GM18519 (cell line): ENCODE results near the gene PTPRG.
"Not testable (repeated sequence)": the region's sequence is repeated elsewhere in the genome, so short reads cannot be mapped to it uniquely, and the experiment has no call there.

Experiments
- ATAC-seq: cut with Tn5 transposase; IDR thresholded peaks from one replicate; pipeline ENCODE4 v1.9.1; 2021; ENCODE audit warnings: mild to moderate bottlenecking, moderate library complexity; ENCODE audit not compliant: unreplicated experiment, low FRiP score

Gene PTPRG

DNA sequence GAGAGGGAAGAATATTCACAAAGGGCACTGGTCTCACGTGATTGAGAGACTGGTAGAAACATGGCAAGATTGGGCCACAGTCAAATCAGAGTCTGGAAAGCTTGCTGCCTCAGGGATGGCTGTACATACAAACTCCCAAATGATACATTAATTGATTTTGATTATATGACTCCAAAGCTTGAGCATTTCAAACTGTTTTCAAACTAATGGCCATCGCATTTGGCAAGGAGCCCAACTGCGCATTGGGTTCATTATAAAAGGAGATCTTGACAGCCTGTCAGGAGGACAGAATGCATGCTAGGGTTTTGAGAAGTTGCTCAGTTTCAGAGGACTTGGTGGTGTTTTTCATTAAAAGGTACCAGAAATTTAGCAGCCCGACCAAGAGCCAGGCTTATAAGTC is 117.7 kb downstream of the PTPRG start:
- ATAC-seq, result no peak

DNA sequence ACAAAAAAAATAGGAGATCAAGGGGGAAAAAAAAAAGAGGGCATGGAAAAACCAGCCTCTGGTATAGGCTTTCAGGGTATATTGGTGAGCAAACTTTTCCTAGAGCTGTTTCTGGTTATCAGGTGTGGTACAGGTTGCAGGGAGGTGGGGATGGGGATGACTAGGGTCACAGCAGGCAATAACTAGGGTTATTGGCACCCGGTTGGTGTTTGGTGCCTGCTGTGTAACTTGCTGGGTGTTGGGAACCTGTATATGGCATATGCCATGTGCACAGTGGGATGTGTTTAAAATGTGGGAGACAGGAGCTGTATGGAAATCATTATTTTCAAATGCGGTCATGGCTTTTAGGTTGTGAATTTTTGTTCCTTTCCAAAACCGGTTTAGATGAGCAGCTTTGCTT is 119.2 kb downstream of the PTPRG start:
- ATAC-seq, result no peak

DNA sequence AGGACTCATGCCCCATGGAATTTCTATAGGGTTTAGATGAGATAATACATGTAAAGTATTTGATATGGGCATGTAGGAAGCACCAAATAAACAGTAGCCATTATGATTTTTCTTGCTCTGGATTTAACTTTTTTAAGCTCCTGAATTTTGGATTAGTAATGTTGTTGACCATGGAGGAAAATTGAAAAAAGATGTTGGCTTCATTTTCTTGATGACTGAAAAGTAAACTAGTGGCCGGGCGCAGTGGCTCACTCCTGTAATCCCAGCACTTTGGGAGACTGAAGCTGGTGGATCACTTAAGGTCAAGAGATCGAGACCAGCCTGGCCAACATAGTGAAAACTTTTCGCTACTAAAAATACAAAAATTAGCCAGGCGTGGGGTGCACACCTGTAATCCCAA is 120.3 kb downstream of the PTPRG start:
- ATAC-seq, result no peak

DNA sequence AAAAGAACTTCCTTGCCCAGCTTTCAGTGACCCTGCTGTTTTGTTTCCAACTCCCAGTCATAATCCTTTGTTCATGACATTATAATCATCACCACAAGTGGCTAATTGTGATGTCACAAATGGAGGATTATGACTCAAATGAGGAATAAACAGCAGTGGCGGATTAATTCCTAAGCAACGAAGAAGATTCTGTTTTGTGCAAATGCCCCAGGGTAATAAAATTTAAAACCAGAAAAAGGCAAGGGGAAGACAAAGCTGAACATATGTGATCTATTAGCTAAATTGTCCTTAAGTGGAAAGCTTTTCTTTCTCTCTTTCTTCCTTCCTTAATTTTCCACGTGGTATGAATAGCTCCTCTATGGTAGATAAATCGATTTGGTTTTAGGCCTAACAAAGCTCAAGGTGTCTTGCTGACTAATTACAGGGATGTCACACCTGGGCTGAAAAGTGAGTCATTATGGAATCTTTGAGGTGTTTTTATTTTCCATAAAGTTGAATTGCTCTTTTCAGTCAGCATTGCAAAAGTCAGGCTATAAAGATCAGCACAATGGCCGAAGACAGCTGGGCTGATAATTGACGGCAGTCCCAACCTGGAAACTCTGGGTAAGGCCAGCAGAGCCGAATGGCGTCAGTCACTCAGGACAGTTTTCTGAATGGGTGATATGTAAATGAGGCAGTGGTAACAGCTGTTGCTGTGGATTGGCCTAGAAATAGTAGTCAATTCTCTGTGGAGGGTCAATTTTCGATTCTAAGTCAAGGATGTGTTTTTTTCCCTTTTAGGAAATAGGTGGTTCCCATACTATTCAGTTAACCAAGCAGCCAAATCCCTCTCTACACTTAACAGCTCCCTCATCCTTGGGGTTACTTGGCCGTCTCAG is 121.5 kb downstream of the PTPRG start:
- no peak for ATAC-seq

DNA sequence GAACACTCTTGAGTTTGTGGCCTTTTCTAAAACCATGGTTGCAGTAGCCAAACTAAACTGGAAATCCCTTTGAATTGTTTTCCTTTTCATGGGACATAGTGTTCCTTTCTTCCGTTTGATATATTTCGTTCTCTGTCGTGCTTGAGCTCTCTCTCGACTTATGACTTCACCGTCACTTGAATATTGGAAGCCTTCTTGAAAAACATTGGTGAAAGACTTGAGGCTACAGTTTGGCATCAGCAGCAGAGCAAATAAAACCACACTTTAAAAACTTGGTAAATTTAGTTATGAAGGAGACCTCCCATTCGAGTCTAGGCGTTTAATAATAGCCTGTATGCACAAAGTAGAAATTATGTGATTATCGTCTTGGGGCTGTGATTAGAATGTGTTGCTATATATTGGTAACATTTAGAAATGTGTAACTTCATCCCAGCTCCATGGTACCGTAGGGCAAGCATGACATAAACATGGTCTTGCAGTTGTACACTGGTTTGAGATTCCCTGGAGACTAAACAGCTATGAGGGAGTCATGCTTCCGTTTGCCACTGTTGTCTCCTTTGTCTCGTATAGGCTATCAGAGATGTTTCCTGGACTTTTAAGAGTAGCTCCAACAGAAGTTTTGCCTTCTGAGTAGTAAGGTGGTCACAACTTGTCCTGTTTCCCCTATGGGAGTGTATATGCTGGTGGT is 122.3 kb downstream of the PTPRG start:
- ATAC-seq, result no peak

DNA sequence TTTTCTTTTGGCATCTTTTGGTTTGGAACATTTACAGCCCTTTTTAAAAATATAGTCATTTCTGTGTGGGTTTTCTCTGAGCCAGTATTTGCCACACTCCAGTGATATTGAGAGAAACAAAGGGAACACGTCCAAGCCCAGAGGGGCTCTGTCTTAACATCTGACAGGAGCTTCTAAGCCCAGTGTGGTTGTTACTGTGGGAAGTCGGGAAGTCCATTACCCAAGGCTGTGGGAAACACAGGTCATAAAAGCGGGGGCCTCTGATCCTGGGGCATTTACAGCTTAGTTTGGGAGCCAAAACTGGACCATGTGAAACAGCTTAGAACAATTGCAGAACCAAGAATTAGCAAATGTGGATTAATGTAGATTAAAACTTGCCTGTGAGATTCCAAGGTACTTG is 123.0 kb downstream of the PTPRG start:
- no peak for ATAC-seq

DNA sequence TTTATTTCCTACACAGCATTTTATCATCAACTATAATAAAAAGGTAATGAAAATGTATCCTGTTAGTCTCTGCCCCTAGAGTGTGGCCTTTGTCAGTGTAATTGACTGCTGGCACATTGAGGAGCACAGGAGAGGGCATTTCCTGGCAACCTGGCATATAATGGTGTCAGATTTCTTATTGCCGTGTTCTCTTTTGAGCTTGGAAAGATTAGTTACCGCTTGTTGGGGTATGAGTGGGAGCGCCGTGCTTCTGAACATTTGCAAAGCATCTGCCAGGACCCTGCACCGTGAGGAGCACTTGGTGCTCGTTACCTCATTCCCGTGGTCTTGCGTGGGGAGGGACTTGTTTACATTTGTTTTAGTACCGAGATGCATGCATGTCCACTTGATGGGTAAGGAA is 124.4 kb downstream of the PTPRG start:
- no peak for ATAC-seq

DNA sequence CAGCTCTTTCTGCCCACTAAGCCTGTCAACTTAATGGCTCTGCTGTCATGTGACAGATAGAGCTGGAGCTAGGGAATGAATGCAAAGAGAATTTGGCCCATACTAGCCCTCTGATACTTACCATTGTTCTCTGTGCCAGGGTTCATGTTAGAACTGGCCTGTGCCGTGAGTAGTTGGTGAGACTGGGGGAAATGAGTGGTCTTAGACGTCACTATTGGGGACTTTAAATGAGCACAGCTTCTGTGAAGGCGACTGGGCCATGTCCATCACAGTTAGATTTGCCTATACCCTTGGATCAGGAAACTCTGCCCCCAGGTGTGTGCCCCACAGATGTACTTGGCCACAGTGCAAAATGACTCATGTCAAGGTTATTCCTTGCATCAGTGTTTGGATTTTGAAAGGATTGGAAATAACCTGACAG is 124.9 kb downstream of the PTPRG start:
- no peak for ATAC-seq

DNA sequence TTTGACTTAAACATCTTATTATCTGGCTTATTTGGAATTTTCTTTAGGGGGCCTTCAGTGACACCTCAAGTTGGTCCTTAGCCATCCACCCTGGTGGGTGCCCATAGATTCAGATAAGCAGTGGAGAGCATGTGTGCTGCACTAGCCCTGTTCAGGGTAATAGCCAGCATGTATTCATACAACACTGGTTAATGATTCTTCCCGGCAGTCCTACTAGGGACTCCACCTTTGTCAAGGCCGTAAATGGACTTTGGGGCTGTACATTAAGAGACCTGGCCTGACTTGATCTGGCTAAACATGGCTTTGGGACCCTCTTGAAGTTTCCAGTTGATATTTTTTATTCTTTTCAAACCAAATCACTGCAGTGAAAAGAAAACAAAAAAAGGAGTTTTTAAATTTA is 125.8 kb downstream of the PTPRG start:
- ATAC-seq, result no peak

DNA sequence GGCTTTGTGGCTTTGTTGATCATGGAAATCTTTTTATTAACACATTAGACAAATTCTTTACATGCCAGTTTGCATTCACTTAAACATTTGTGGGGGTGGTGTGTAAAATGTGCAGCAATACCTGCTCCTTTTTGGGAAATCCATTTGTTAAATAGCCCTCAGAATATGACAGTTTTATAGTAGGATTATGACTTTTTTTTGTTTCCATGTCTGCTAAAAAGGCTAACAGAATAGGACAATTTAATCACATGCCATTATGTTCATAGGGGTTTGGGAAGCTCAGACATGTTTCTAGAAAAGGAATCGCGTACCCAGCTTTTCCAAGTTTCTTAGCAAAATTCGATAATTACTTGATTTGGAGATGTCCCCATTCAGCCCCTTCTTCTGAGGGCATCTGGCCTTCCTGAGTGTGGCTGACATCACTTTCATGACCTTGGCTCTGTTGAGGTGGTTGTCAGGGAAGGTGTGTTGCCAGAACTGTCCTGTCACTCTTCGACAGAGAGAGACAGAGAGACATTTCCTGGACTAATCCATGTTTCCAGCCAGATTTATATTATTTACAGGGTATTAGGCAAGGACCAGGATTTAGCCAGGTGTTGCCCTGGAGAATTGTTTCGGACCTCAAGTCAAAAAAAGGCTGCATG is 126.4 kb downstream of the PTPRG start:
- ATAC-seq, result no peak

DNA sequence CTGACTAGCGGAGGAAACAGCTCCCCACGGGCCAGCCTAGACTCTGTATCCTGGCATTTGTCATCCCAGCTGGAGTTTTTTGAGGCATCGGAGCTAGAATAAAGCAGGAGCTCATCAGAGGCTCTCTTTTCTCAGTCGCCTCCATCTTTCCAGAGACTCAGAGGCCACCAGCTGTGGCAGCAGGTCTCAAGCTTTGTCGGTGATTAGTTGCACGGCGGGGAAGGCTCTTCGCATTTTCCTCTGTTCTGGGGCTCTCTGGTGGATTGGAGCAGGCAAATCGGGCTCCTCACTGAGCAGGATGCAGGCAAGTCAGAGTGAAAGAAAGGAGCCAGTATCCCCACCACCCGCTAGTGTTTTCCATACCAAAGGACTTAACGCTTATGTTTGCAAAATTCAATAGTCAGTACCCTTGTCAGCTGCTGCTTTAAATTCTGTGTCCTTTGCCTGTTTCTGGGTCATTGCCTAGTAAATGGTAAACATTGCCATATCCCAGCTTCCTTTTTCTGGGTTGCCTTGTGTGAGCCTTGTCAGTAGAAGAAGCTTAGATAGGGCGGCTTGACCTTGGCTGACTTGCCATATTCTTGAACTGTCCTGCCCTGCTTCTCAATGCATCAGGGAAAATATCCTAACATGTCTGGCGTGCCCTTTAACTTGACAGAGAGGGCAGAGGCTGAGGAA is 127.1 kb downstream of the PTPRG start:
- no peak for ATAC-seq

DNA sequence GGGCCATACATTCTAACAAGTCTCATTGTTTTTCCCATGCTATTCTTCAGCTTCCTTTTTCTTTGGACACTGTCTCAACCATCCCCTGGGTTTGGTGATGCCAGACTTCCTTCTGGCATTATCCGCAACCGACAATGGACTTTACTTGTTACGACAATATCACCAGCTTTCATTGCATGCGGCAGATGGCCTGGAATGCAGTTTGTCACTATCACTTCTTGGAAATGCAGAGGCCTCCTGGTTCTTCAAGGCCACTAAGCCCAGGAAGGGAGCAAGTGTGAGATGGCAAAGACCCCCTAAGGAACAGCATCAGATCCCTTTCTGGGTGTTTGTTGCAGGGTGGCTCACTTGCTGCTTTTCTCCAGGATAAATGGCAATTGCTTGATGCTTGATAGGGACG is 128.6 kb downstream of the PTPRG start:
- ATAC-seq, result no peak

DNA sequence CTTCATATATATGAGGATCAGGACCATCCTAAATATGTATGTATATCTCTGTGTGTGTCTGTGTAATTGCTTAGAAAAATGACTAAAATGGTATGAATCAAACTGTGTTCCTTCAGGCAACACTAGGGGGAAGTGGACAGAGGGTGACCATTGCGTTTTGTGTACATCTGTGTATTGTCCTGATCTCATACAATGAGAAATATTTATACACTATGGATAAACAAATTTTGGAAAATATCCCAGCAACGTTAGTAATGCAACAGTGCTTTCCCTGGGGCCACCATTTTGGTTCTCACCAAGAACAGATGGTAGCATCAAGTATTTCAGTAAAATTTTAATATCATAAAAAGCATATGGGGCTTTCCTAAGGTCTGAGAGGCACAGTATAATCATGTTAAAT is 130.1 kb downstream of the PTPRG start:
- no peak for ATAC-seq

DNA sequence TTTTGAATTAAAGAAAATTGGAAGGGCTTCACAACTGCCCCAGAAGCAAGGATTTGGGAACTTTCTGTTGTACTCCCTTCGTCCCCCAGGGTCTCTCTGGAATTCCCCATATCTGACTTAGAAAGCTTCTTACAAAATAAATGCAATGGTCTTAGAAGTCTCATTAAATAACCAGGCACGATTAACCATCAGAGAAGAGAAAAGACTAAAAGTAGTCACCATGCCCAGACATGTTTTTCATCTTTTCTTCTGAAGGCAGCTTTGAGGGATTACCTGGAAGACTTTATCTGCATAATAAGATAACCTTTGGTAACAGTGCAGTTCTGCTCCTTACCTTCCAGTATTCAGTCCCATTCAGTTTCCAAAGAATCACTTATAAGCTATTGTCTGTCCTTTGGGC is 135.9 kb downstream of the PTPRG start:
- no peak for ATAC-seq

DNA sequence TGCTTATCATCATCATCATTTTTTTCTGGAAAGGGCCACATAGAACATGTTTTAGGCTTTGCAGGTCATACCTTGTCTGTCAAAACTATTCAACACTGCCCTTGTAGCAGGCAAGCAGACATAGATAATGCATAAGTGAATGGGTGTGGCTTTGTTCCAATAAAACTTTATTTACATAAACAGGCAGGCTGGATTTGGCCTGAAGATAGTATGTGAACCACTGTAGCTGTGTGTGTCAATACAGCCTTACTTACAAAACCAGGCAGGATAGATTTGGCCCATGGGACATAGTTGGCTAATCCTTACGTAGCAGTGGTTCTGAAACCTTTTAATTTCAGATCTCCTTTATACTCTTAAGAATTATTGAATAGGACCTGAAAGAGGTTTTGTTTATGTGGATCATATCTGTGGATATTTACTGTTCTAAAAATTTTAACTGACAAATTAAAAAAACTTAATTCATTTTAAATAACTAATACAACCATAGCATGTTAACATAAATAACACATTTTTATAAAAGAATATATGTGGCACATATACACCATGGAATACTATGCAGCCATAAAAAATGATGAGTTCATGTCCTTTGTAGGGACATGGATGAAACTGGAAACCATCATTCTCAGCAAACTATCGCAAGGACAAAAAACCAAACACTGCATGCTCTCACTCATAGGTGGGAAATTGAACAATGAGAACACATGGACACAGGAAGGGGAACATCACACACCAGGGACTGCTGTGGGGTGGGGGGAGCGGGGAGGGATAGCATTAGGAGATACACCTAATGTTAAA is 137.1 kb downstream of the PTPRG start:
- not testable (repeated sequence) for ATAC-seq

DNA sequence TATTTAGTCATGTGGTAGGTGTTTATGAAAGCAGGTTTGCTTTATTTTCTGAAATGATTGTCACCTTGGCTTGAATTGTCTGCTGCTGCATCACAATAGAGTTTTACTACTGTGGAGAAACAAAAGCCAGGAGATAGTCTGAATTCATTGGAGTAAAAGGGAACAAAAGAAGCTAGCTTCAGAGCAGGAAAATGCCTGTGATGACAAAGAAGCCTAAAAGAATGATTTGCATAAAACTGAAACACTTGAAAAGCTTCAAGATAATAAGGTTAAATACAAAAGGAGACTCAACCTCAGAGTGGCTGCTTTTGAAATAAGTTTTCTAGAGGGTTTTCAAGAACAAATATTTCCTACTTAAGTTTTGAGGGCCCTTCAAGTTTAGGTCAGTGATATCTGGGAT is 138.3 kb downstream of the PTPRG start:
- no peak for ATAC-seq

DNA sequence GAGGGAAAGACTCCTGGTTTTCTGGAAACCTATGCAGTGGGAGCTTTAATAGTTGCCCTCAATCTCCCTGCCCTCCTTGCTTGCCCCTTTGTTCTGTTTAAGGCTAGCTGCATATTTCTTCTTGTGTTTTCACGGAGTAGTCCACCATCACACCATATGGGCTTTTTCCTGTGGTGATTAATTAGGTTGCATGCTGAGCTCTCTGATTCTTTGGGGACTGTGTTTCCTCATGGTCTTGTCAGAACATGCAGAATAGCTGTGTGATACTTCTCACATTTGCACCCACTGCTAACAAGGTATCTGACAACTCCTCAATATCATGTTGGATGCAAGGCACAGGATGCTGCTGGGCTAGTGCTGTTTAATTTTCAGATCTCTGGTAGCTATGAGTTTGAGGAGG is 139.6 kb downstream of the PTPRG start:
- ATAC-seq, result no peak

DNA sequence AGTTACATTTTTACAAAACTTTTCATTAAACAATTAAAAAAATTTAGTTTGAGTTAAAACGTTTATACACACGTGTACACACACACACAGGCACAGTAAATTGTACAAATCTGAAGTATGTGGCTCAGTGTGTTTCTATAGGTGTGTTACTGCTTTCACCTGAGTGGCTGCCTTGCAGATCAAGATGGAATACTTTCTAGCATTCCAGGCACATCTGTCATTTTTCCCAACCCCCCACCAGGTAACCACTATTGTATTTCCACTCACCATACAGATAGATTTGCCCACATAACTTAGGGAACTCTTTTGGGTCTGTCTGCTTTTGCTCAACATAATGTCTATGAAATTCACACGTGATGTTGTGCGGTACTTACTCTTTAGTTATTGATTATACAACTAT is 141.1 kb downstream of the PTPRG start:
- ATAC-seq, result no peak

DNA sequence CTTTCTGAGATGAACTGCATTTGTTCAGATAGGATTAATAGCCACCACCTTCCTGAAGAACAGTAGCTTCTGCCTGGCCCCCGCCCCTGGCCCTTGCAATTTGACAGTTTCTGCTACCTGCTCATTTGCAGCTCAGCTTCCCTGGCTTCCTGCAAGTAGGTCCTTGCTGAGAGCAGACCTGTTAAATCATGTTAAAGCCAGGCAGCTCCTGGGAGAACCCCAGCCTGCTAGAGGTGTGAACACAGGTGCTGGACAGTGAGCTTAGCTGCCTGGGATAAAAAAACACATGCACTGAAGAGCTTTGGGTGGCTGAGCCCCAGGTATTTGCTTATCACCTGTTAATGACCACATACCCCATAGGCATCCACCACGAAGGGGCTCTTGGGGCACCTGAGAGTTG is 143.4 kb downstream of the PTPRG start:
- ATAC-seq, result no peak

DNA sequence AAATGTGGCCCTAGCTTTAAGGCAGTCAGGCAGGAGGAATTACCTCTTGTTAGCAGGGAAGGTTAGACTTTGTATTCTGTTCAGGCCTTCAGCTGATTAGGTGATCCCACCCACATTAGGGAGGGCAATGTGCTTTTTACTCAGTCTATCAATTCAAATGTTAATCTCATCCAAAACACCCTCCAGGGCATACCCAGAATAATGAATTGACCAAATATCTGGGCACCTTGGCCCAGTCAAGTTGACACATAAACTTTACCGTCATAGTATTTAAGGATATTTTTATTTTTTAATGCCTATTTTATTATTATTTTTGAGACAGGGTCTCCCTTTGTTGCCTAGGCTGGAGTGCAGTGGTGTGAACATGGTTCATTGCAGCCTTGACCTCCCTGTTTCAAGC is 146.1 kb downstream of the PTPRG start:
- no peak for ATAC-seq
